A549 treated with DMSO at 1 μM for 4 hours (cell line): ENCODE results near the gene RXFP1. TPM values are rescaled to one million over a fixed set of nuclear protein-coding genes. Genes with fewer than 3 reads are reported as not detected.

ENCODE experiments used
- total RNA-seq: library from RNA; stranded (reverse); fragments of 200-300 nt; extraction: Qiagen RNA extraction; gene quantifications from 5 replicates; pipeline ENCODE4 v1.2.3, GENCODE V29; 2022; ENCODE audit warnings: low read depth

RXFP1 gene
- total RNA-seq: not detected in 5 replicates

GRCh38 chr4:158521484-158522088 is at the start of gene RXFP1:
RXFP1 (plus strand) TSS chr4:158521882; CDS start chr4:158521977, 95 bp downstream.

GRCh38 chr4:158671665-158671914 is 149.9 kb downstream of the RXFP1 start, which contains the start of gene C4orf46:
C4orf46 (minus strand) TSS chr4:158671887; CDS start chr4:158671801, 86 bp downstream.

GRCh38 chr4:158671915-158672806 is 150.5 kb downstream of the RXFP1 start, which contains the start of gene ETFDH:
ETFDH (plus strand) TSS chr4:158672296; CDS start chr4:158672457, 161 bp downstream.

Other genes with a start within 250 kb of the RXFP1 start
- 8.2 to 10.4 TPM (median 9.8 TPM) in 5 replicates for gene C4orf46, start 150.0 kb downstream of the RXFP1 start, total RNA-seq
- gene ETFDH, start 150.4 kb downstream of the RXFP1 start, total RNA-seq: 5.1 to 6.2 TPM (median 5.3 TPM) in 5 replicates
- 29.7 to 40.7 TPM (median 39.2 TPM) in 5 replicates for gene PPID, start 201.5 kb downstream of the RXFP1 start, total RNA-seq
- gene FNIP2, start 247.1 kb downstream of the RXFP1 start, total RNA-seq: 3.8 to 6.1 TPM (median 4.3 TPM) in 5 replicates